Stimulated activated CD4-positive, alpha-beta T cell treated with anti-CD3 and anti-CD28 coated beads, Interleukin-1b, Interleukin-23, amount 100 ng/mL, for 48 hours (primary cell): ENCODE measurements around the gene AJM1.

Source experiments
- DNase-seq: peaks from one replicate; pipeline ENCODE4 v3.0.0-alpha.2; 2020

AJM1 gene

DNA sequence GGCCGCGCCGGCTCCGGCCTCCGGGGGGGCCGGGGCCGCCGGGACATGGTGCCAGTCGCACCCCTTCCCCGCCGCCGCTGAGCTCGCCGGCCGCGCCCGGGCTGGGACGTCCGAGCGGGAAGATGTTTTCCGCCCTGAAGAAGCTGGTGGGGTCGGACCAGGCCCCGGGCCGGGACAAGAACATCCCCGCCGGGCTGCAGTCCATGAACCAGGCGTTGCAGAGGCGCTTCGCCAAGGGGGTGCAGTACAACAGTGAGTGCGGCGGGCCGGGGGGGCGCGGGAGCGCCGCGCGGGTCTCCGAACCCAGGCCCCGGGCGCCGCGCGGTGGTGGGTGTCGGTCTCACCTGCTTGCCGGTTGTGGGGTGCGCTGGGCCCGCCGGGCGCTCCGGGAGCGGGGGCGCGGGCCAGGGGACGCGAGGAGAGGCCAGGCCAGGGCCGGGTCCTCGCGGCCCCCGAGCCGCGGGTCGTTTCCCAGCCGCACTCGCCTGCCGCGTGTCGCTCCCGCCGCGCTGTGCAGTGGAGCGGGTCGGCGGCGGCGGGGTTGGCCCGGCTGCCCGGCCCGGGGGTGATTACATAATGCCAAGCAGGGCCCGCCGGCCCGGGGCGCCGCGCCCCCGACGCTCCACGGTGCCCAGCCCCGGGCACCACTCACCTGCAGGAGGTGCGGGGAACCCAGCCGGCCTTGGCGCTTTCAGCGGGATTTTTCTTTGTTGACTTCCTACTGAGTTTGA lies 34.0 kb upstream of the AJM1 start:
- DNase-seq = no peak

DNA sequence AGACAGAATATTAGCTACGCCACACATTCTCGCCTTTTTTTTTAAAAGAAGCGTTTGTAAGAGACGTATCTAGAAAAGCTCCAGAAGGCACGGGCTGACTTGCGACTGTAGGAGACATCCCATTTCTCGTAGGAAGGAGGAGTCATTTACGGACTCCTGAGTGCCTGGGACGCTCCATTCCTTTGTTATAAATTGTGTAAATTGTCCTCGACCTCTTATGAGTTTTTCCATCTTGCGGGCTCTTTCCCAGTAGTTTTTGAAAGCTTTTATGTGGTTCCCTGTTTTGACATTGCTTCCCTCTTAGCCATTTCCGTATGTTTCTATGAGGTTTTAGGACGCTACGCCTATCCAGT lies 33.5 kb upstream of the AJM1 start:
- DNase-seq = no peak

DNA sequence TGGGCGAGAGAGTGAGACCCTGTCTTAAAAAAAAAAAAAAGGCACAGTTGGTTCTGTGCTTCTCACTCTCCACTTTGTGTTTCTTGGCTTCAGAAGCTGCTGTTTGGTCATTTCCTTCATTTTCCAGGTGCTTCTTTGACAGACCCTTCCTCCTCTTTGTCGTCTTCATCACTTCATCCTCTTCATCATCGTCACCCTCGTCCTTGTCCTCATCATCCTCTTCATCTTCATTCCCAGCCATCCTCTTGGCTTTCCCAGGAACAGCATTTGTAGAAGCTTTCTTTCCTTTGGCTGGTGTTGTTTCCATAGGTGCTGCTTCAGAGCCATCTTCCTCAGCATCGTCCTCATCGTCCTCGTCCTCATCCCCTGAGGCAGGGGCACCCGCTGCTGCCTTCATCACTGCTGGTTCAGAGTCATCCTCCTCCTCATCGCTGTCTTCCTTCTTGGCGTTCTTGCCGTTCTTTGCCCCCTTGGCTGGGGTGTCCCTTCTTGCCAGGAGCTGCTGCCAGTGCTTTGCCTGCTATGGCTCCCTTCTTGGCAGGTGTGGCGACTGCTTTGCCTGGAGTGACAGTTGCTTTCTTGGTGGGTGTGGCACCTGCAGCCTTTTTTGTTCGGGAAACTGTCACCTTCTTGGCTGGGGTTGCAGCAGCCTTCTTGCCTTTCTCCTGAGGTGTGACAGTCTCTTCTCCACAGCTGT lies 27.4 kb upstream of the AJM1 start:
- DNase-seq = no peak

DNA sequence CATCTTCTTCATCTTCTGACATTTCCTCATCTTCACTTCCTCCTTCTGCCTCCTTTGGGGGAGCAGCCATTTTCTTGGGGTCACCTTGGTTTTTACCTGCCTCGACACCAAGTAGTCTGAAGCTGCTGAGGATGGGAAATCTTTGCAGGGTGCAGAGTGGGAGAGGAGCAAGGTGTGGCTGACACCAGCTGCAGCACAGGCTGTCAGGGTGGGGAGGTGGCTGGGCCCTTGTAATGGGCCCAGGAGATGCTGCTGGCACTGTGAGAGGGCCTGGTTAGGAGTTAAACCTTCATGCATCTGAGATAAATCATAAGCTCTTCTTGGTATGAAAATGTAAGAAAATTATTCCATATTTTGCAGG lies 26.9 kb upstream of the AJM1 start:
- DNase-seq = no peak

DNA sequence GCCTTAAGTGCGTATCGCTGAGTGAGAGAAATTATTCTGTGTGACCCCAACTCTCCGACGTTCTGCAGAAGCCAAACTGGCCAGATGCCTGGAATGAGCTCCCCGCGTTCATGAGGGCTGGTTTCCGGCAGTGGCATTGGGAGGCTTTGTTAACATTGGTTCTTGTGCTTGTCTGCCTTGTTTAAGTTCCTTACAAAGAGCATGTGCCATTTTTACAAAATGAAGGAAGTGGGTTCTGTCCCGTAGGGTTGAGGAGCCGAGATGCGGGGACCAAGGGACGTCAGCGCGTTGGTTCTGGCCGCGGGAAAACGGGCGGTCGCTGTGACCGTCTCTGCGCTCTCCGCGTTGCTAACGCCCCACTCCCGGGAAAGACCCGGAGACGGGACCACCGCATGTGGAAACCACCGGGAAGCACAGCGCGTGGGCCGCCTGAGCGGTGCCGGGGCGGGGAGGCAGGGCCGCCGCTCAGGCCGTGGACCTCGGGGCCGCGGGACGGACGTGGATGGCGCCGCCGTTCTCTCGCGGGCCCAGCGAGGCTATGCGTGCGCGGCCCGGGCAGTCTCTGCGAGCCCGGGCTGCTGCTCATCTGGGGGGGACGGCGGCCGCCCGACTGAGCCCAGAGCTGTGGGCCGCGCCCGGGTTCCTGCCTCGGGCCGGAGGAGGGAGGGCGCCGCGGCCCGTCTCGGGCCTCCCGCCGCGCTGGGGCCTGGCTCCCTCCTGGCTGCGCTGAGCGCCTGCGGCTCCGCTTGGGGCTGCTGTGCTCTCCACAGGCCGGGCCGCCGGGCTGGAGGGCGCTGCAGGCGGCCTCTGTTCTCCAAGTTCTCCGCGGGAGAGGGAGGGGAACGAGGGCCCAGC lies 21.1 kb upstream of the AJM1 start:
- DNase-seq = no peak

DNA sequence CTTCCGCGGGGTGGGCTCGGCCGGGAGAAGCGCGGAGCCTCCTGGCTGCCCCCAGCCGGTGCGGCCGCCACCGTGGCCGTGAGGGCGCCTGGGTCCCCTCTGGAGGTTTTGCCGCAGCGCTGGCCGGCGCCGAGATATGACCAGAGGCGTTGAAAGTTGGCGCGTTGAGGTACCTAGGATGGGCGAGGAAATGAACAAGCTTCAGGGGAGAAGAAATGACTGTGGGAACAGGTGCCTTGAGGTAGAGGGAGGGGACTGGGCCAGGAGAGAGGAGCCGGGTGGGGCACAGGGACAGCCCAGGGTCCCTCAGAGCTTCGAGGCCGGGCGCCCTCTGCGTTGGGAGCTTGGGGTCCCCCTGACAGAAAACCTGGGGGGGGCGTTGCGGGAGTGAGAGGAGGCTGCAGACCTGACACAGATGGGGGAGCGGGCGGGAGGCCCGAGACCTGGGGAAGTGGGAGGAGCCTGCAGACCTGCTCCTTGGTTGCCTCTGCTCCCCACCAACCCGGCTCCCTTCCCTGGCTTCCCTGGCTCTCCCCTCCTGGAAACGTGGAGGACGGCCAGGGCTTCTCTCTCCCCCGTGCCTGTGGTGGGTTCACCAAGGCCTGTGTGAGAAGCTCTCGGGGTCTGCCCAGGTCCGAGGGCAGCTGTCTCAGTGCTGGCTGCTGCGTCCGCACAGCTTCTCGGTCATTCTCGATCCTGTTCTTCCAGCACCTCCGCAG lies 20.3 kb upstream of the AJM1 start:
- DNase-seq = no peak

DNA sequence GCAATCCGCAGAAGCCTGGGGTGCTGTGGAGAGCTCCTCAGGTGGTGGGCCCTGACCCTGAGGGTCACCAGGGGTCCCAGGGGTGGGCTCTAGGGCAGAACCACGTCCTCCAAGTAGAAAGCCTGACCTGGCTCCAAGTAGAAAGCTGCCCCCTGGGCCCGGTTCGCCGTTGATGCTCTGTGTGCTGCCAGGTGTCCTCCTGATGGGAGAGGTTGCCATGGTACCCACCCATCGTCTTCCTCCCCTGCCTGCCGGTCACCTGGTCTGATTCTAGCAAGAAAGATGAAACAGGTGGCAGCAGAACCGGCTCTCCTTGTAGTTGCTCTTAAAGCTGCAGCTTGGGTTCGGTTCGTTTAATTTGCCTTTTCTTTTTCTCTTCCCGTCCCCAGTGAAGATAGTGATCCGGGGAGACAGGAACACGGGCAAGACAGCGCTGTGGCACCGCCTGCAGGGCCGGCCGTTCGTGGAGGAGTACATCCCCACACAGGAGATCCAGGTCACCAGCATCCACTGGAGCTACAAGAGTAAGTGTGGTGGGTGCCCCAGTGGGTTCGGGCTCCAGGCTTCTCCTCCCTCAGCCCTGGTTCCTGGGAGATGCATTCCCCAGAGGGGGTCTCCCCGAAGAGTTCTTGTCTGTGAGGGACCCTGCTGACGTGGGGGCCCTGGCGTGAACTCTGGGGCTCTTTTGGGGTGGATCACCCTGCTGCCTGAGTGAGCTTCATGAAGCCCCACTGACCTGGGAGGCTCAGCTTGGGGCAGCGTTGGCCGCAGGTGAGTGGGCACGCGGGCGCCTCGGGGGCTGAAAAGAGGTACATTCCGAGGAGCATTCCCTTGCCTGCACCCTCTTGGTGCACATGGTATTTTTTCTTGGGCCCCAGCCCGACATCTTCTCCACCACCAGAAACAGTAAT lies 18.9 kb upstream of the AJM1 start:
- DNase-seq = no peak

DNA sequence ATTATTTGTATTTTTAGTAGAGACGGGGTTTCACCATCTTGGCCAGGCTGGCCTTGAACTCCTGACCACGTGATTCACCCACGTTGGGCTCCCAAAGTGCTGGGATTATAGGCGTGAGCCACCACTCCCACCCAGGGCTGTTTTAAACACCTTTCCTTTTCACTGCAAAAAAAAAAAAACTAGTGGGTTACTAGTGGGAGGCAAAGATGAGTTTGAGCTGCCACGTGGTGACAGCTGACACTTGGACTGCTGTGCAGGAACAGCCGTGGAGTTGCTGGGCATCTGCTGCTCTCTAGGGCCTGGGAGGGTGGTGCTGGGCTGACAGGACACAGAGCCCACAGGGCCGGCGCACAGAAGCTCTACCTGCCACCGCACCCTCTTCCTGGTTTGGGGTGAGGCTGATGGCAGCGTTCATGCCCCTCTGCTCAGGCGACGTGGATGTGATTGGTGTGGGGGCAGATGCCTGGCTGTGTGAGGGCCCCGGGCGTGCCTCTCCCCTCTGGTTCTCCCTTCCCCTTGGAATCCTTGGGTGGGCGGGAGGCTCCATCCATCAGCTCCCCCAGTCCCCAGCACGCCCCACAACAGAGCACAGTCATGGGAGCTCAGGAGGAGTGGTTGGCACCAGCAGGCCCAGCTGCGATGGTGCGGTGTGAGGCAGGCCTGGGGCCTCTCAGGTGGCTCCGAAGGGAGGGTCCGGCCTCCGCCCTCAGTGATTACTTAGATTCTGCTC lies 17.6 kb upstream of the AJM1 start:
- no peak for DNase-seq

DNA sequence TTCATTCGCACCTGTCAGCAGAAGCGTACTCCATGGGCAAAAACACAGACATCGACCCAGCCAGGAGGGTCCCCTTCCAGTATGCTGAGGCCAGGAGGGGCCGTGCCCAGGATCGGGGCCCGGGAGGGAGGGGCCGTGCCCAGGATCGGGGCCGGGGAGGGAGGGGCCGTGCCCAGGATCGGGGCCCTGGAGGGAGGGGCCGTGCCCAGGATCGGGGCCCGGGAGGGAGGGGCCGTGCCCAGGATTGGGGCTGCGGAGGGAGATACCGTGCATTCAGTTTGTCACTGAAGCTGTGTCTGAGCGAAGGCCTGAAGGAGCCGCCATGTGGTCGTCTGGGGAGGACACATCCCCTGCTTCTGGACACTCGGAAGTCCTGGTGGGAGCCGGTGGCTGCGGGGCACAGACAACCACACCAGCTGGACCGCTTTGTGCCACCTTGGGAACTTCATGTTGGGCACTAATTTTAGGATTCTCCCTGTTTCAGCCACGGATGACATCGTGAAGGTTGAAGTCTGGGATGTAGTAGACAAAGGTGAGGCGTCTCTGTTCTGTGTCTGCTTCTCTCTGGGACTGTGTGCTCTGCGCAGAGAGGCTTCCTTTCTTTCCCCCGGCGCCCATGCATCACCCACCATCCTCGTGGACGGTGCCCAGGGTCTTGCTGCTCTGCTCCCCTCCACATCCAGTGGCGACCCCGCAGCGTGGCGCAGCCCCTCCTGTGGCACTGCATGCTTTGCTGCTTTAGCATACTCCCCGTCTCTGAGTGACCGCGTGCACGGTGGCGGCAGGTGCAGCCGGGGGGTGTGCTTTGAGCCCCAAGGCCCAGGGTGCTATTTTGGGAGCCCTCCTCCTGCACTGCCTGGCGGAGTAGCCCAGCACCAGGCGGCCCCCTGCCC lies 16.7 kb upstream of the AJM1 start:
- no peak for DNase-seq

DNA sequence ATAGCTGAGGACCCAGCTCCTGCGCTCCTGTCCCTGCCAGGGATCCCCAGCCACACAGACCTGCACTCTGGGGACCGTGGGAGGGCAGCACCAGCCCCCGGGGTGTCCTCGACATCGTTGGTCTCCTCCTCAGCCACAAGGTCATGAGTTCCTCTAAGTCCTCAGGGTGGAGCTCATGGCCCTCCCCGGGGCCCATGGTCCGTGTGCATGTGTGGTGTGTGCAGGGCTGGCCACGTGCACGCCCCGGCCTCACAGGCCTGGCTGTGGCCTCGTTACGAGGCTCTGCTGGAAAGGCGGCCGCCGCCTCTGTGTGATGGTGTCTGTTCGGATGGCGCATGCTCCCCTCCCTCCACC lies 16.1 kb upstream of the AJM1 start:
- DNase-seq = no peak

DNA sequence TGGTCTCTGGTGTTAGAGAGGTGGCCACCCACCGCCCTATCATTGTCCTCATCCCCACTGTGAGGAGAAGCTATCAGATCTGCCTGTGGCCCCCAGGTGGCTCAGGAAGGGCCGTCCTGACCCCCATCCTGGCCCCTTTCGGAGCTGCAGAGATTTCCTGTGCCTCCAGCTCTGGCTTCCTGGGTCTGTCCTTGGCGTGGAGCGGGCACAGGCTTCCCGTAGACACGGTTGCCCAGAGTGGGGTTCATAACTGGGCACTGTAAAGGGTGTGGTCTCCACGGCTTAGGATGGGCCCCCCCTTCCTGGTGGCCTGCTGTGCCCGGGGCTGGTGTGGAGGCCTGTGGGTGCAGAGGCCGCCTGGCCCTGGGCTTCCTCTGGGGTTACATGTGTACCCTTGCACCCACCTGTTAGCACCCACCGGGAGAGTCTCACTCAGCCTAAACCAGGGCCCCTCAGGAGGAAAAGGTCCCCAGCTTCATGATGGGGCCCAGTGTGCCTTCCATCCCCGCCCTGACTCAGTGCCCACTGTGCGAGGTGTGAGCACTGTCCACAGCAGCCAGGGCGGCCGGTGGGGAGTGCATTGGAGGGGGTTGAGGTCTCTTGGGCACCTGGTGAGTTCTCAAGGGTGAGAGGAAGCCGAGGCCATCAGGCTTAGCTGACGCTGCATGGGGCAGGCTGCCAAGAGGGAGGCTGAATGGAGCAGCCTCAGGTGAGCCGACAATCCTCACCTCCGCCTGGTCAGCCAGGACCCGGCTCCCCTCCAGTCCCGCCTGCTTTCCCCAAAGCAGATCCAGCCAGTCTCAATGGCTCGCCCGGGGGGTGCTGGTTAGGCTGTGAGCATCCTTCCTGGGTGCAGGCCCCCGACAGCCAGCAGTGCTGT lies 15.3 kb upstream of the AJM1 start:
- no peak for DNase-seq

DNA sequence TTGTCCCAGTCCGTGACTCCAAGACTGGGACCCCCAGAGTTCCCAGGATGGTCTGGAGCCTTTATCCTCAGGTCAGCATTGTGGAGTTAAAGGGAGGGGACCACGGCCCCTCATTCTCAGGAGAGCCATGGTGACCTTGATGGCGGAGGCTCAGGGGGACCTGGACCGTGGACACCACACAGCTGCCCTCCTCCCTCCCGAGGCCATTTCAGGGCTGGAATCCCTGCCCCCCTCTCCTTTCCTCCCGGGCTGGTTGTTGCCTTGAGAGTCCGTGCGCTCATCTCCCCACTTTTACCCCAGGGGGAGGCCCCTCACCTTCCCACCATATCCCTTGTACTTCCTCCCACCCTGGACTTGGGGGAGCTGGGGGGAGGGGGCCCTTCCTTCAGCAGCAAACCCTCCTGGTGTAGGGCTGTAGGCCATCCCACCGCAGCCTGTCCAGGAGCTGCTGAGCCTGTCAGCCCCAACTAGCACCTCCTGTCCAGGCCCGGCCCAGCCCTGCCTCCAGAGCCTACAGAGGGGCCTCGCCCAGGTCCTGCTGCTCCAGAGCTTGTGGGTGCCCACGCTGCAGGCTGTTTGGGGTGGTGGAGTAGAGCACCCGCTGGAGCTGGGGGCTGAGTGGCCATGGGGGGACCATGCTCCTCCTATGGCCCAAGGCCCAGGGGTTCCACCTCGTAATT lies 14.3 kb upstream of the AJM1 start:
- no peak for DNase-seq

DNA sequence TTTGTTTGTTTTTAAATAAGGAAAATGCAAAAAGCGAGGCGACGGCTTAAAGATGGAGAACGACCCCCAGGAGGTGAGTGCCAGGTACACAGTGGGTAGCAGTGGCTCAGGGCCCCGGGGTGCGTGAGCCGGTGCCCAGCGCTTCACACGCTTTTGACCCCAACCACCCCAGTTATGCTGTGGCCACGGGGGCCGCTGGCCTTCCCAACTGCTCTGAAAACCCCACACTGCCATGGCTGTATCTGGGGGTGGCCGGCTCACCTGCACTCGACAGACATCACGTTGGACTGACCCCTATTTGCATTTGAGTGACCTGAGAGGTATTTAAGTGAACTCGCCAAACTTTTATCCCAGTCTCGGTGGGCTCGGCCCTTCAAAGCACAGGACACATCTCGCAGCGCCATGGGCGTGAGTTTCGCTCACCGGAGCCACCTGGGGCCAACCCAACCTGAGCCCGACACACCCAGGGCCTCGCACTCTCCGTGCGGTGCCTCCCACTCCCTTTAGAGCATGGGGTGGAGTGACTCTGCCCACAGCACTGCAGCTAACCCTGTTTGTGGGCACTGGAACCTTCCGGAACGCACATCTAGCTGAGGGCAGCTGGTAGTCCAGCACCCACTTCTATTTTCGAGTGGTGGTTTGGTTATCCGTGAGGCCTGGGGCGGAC lies 13.7 kb upstream of the AJM1 start:
- DNase-seq = no peak

DNA sequence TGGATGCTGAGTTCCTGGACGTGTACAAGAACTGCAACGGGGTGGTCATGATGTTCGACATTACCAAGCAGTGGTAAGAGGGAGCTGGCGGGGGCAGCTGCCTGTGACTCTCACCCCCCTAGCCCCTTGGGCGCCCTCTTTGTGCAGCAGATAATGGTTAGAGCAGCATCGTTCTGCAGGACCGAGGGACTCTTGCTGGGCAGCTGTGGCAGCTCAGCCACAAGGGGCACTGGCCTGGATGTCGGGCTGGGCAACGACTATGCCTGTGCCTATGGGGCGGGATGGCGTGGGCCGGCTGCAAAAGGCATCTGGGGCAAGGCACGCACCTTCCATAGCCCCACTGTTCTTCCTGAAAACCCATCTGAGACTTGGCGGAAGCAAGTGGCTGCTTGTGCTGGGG lies 12.9 kb upstream of the AJM1 start:
- DNase-seq = no peak

DNA sequence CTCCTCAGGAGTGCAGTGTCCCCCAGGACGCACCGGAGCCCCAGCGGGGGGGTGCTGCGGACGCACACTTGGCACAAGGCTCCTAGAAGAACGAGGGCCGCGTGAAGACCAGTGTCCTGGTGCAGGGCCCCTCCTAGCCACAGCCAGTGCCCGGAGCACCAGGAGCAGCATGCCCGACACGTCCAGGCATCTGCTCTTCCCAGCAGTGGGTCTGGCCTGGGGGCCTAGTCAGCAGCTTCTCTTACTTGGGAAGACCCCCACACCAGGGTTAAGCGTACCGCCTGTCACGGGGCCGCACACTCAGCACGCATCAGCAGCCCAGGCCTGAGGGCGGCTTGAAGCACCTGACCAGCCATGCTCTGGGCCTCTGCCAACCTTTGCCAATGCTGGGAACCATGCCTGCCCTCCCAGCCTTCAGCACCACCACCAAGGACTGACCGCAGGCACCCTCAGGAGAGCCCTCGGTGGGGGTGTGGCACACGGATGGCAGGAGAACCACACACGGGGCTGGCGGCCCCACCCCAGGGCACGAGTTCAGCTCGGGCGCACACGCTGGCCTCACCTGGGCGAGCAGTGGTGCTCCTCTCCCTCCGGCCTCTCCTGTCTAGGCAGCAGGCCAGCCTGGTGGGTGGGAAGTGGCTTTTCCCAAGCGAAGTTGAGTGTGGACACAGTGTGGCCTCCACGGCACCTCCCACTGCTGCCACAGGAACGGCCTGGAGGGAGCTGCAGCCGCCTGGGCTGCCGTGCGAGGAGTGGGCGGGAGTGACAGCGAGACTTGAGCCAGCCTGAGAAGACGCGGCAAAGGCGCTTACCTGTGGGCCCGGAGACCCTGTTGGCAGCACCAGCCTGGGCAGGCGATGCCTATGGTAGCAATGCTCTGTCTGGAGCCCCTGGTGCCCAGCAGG lies 12.0 kb upstream of the AJM1 start:
- DNase-seq = no peak

DNA sequence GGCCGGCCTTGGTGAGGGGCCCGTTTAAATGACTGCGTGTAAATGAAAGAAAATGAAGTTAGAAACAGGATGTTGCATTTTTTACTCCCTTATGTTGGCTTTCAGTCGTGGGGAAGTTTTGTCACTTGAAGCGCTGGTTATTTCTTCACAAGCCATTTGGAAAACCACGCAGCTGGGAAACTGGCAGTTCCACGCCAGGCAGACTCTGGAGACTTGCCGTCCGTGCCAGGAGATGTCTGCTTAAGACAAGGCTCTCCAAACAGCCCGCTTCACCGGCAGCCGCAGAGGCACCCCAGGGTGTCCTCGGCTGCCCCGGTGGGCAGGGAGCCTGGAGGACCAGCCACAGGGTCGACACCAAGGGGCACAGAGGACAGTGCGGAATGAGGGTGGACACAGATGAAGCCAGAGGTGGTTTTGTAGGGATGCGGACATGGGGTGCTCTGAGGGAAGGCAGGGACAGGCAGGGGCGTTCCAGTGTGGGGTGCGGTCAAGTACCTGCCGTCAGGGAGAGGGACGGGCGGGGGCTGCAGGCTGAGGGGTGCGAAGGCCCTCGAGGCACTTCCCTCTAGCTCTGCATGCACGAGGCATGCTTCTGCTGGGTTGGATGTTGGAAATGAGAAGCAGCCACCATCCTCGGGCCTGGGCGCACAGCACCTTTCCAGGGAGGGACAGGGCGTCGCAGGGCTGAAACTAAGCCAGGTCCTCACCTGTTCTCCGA lies 11.1 kb upstream of the AJM1 start:
- DNase-seq = no peak

DNA sequence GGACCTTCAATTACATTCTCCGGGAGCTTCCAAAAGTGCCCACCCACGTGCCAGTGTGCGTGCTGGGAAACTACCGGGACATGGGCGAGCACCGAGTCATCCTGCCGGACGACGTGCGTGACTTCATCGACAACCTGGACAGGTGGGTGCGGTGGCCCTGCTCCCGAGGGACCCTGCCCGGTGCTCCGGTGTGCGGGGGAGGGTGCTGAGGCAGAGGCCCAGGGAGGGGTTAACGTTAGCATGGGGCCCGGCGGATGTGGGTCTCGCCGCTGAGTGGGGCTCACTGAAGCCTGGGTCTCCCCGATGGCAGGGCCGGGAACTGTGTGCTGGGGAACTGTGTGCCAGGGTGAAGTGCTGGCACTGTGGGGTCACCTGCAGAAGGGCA lies 10.6 kb upstream of the AJM1 start:
- DNase-seq = no peak
